Erythroblast (primary cell): ENCODE results near the gene ABCA13.

ENCODE experiments used
- GATA1 ChIP-seq: IDR thresholded peaks from 2 replicates; pipeline ENCODE4 v1.6.1; 2011; ENCODE audit warnings: low read depth, mild to moderate bottlenecking, control low read depth, low read length, moderate library complexity
- POLR2A ChIP-seq: IDR thresholded peaks from 2 replicates; pipeline ENCODE4 v1.6.1; 2011; ENCODE audit warnings: mild to moderate bottlenecking, low read length

DNA sequence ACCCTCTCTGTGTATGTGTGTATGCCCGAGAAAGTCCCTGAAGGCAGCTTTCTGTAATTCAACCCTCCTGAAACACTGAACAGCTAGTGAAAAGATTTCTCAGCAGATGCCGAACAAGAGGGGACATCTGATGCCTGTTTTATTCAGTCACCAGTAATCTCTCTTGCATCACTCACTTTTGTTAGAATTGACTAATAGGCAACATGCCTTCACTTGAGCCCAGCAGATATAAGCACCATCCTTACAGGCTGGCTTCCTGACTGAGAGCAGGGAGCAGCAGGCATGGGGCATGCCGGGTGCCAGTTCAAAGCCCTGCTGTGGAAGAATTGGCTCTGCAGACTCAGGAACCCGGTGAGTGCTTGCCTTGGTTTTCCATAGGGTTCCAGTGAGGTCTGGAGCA lies at the start of gene ABCA13:
- TF ChIP-seq POLR2A (no peak), GATA1 (no peak)
